Measurements from ENCODE around the gene GORAB. TPM values are rescaled to one million over a fixed set of nuclear protein-coding genes. Genes with fewer than 3 reads are reported as not detected.
A peak's percentile ranks its signal among the peaks of the same experiment; 100 is the strongest.

The GORAB gene, protein sequence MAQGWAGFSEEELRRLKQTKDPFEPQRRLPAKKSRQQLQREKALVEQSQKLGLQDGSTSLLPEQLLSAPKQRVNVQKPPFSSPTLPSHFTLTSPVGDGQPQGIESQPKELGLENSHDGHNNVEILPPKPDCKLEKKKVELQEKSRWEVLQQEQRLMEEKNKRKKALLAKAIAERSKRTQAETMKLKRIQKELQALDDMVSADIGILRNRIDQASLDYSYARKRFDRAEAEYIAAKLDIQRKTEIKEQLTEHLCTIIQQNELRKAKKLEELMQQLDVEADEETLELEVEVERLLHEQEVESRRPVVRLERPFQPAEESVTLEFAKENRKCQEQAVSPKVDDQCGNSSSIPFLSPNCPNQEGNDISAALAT
- polyA plus RNA-seq (17.8 and 18.9 TPM in 2 replicates), polyA minus RNA-seq (14.7 and 16.6 TPM in 2 replicates)

GRCh38 chr1:170531758-170532657 is at the start of gene GORAB:
Gene GORAB (plus strand): TSS chr1:170532166. CDS start chr1:170532224, 58 bp downstream.
- H3K9me3 ChIP-seq (ENCODE audit: low read length) = no peaks in the 10 kb centered on the region
- H3K79me2 ChIP-seq (replicated peaks; ENCODE audit: insufficient read depth, low read length) = peaks cover 44% of the 10 kb centered on the region
- H3K27ac ChIP-seq (ENCODE audit: low read length) = peak within 1 kb of the TSS; percentile 76
- no peaks in the 10 kb centered on the region for H3K36me3 ChIP-seq (ENCODE audit: insufficient read depth, low read length)
- peak within 1 kb of the TSS; percentile 97 for H3K4me2 ChIP-seq (ENCODE audit: low read length)
- peak within 1 kb of the TSS; percentile 72 for H3K9ac ChIP-seq (ENCODE audit: low read length)
- H4K20me1 ChIP-seq (ENCODE audit: insufficient read depth) = no peaks in the 10 kb centered on the region
- H3K27me3 ChIP-seq (ENCODE audit: insufficient read depth, low read depth, low read length) = no peaks in the 10 kb centered on the region
- peak within 1 kb of the TSS; percentile 97 for H2AFZ ChIP-seq (ENCODE audit: low read depth, low read length)
- peak within 1 kb of the TSS; percentile 80 for H3K4me3 ChIP-seq (ENCODE audit: low read length)
- TF ChIP-seq EZH2 (IDR thresholded peaks at IDR 0.05; ENCODE audit: borderline replicate concordance, insufficient read depth, low read length, poor library complexity, severe bottlenecking) (no peak), EP300 (conservative IDR thresholded peaks at IDR 0.05; ENCODE audit: poor library complexity, severe bottlenecking) (no peak), POLR2AphosphoS5 (IDR thresholded peaks at IDR 0.05) (peak; percentile 25), TAF1 (IDR thresholded peaks at IDR 0.05; ENCODE audit: low read depth) (no peak), SMC3 (conservative IDR thresholded peaks at IDR 0.05; ENCODE audit: poor library complexity) (peak; percentile 60), REST (IDR thresholded peaks at IDR 0.05; ENCODE audit: borderline replicate concordance) (peak; percentile 14), RAD21 (conservative IDR thresholded peaks at IDR 0.05) (peak; percentile 54), CTCF (IDR thresholded peaks at IDR 0.05; ENCODE audit: poor library complexity, severe bottlenecking) (no peak), MXI1 (conservative IDR thresholded peaks at IDR 0.05; ENCODE audit: poor library complexity, severe bottlenecking) (peak; percentile 74)
- H3F3A ChIP-seq (ENCODE audit: insufficient read depth, low read length, poor library complexity, severe bottlenecking) = peaks cover 5% of the 10 kb centered on the region
- H3K9me2 ChIP-seq (ENCODE audit: insufficient read depth, low read length) = no peaks in the 10 kb centered on the region

GRCh38 chr1:170483051-170483450 is 48.9 kb upstream of the GORAB start:
- Histone ChIP-seq H3K4me3 (ENCODE audit: low read length) (no peak overlapping the region), H4K20me1 (ENCODE audit: insufficient read depth) (no peaks in the 10 kb centered on the region), H3F3A (ENCODE audit: insufficient read depth, low read length, poor library complexity, severe bottlenecking) (no peaks in the 10 kb centered on the region), H3K79me2 (replicated peaks; ENCODE audit: insufficient read depth, low read length) (no peaks in the 10 kb centered on the region), H3K36me3 (ENCODE audit: insufficient read depth, low read length) (no peaks in the 10 kb centered on the region), H3K9me2 (ENCODE audit: insufficient read depth, low read length) (no peaks in the 10 kb centered on the region), H3K27ac (ENCODE audit: low read length) (no peak overlapping the region), H3K9me3 (ENCODE audit: low read length) (no peaks in the 10 kb centered on the region), H3K4me2 (ENCODE audit: low read length) (no peak overlapping the region), H3K27me3 (ENCODE audit: insufficient read depth, low read depth, low read length) (no peaks in the 10 kb centered on the region), H3K9ac (ENCODE audit: low read length) (no peak overlapping the region), H2AFZ (ENCODE audit: low read depth, low read length) (no peak overlapping the region)
- TF ChIP-seq POLR2AphosphoS5 (IDR thresholded peaks at IDR 0.05) (no peak), REST (IDR thresholded peaks at IDR 0.05; ENCODE audit: borderline replicate concordance) (no peak), CTCF (IDR thresholded peaks at IDR 0.05; ENCODE audit: poor library complexity, severe bottlenecking) (no peak), EP300 (conservative IDR thresholded peaks at IDR 0.05; ENCODE audit: poor library complexity, severe bottlenecking) (no peak), SMC3 (conservative IDR thresholded peaks at IDR 0.05; ENCODE audit: poor library complexity) (no peak), MXI1 (conservative IDR thresholded peaks at IDR 0.05; ENCODE audit: poor library complexity, severe bottlenecking) (no peak), TAF1 (IDR thresholded peaks at IDR 0.05; ENCODE audit: low read depth) (no peak), EZH2 (IDR thresholded peaks at IDR 0.05; ENCODE audit: borderline replicate concordance, insufficient read depth, low read length, poor library complexity, severe bottlenecking) (no peak), RAD21 (conservative IDR thresholded peaks at IDR 0.05) (no peak)
